ENCODE results near the gene NLGN2. TPM values are rescaled to one million over a fixed set of nuclear protein-coding genes. Genes with fewer than 3 reads are reported as not detected.

NLGN2 gene
- total RNA-seq, 2 experiments from 2014 or later = 0.06 to 1.2 TPM

GRCh38 chr17:7419819-7420610, 12.4 kb downstream of the NLGN2 start, which contains the start of gene SPEM1:
Gene SPEM1, plus strand, starts transcription at chr17:7420324. Its CDS starts 61 bp downstream, at chr17:7420385.
- no peaks in the 10 kb centered on the region for H3K4me1 ChIP-seq (ENCODE audit: insufficient read depth, low read length, poor library complexity, severe bottlenecking)
- no peak within 1 kb of the TSS for H3K4me2 ChIP-seq (ENCODE audit: low read length)
- no peak for DNase-seq (ENCODE audit: low spot score)
- no peaks in the 10 kb centered on the region for H3K9me3 ChIP-seq (ENCODE audit: low read length)
- no peaks in the 10 kb centered on the region for H3K79me2 ChIP-seq (ENCODE audit: insufficient read depth, low read depth, low read length)
- no TSS peak for BruUV-seq (replicated peaks)
- no peak for TF ChIP-seq CTCF (conservative IDR thresholded peaks at IDR 0.05; ENCODE audit: low read length)
- TF ChIP-seq EZH2phosphoT487 (IDR thresholded peaks at IDR 0.05; ENCODE audit: borderline replicate concordance, low read depth, low read length) = no peak
- H3K27ac ChIP-seq (ENCODE audit: low read depth, low read length, poor library complexity, severe bottlenecking) = no peak within 1 kb of the TSS
- H3K9me2 ChIP-seq (ENCODE audit: insufficient read depth, low read length) = no peaks in the 10 kb centered on the region
- no peaks in the 10 kb centered on the region for H3K36me3 ChIP-seq (ENCODE audit: insufficient read depth, low read length)
- H3K4me3 ChIP-seq (ENCODE audit: low read depth, low read length, poor library complexity, severe bottlenecking) = no peak within 1 kb of the TSS
- no peaks in the 10 kb centered on the region for H4K20me1 ChIP-seq (ENCODE audit: insufficient read depth, low read length)
- H2AFZ ChIP-seq (ENCODE audit: low read length) = no peak within 1 kb of the TSS
- ChIA-PET POLR2A (interaction anchor here (1.0 kb wide), 1 partner anchor 11 kb away, joined by 3 read pairs; no protein-coding TSS in a partner anchor), CTCF (ENCODE audit: unreplicated experiment) (no interaction called here)
- intact Hi-C loops (cut with micrococcal nuclease; ENCODE audit: unreplicated experiment) = no loop called here

GRCh38 chr17:7421186-7421585, 13.5 kb downstream of the NLGN2 start:
- ChIA-PET POLR2A (no interaction called here), CTCF (ENCODE audit: unreplicated experiment) (no interaction called here)
- Histone ChIP-seq H3K27ac (ENCODE audit: low read depth, low read length, poor library complexity, severe bottlenecking) (no peak overlapping the region), H4K20me1 (ENCODE audit: insufficient read depth, low read length) (no peaks in the 10 kb centered on the region), H3K9me3 (ENCODE audit: low read length) (no peaks in the 10 kb centered on the region), H3K4me1 (ENCODE audit: insufficient read depth, low read length, poor library complexity, severe bottlenecking) (no peaks in the 10 kb centered on the region), H3K9me2 (ENCODE audit: insufficient read depth, low read length) (no peaks in the 10 kb centered on the region), H3K4me2 (ENCODE audit: low read length) (no peak overlapping the region), H3K36me3 (ENCODE audit: insufficient read depth, low read length) (no peaks in the 10 kb centered on the region), H2AFZ (ENCODE audit: low read length) (no peak overlapping the region), H3K79me2 (ENCODE audit: insufficient read depth, low read depth, low read length) (no peaks in the 10 kb centered on the region), H3K4me3 (ENCODE audit: low read depth, low read length, poor library complexity, severe bottlenecking) (no peak overlapping the region)
- BruUV-seq (replicated peaks) = no TSS peak
- DNase-seq (ENCODE audit: low spot score) = no peak
- intact Hi-C loops (cut with micrococcal nuclease; ENCODE audit: unreplicated experiment) = no loop called here
- TF ChIP-seq CTCF (conservative IDR thresholded peaks at IDR 0.05; ENCODE audit: low read length) (no peak), EZH2phosphoT487 (IDR thresholded peaks at IDR 0.05; ENCODE audit: borderline replicate concordance, low read depth, low read length) (no peak)

- Histone ChIP-seq H3K4me1 (ENCODE audit: insufficient read depth, low read length, poor library complexity, severe bottlenecking) (no peaks in the 10 kb centered on the region), H3K27ac (ENCODE audit: low read depth, low read length, poor library complexity, severe bottlenecking) (no peak overlapping the region), H3K36me3 (ENCODE audit: insufficient read depth, low read length) (no peaks in the 10 kb centered on the region), H3K79me2 (ENCODE audit: insufficient read depth, low read depth, low read length) (no peaks in the 10 kb centered on the region), H3K9me2 (ENCODE audit: insufficient read depth, low read length) (no peaks in the 10 kb centered on the region), H4K20me1 (ENCODE audit: insufficient read depth, low read length) (no peaks in the 10 kb centered on the region), H3K4me2 (ENCODE audit: low read length) (no peak overlapping the region), H3K4me3 (ENCODE audit: low read depth, low read length, poor library complexity, severe bottlenecking) (no peak overlapping the region), H3K9me3 (ENCODE audit: low read length) (no peaks in the 10 kb centered on the region), H2AFZ (ENCODE audit: low read length) (no peak overlapping the region)
- ChIA-PET POLR2A (interaction anchor here (0.7 to 0.8 kb wide), 2 partner anchors 75 to 129 kb away, joined by 4 to 6 read pairs; no protein-coding TSS in a partner anchor), CTCF (ENCODE audit: unreplicated experiment) (interaction anchor here (0.5 kb wide), 1 partner anchor 291 kb away, joined by 3 read pairs; no protein-coding TSS in a partner anchor)
- no peak for DNase-seq (ENCODE audit: low spot score)
- no TSS peak for BruUV-seq (replicated peaks)
- intact Hi-C loops (cut with micrococcal nuclease; ENCODE audit: unreplicated experiment) = no loop called here
- no peak for TF ChIP-seq EZH2phosphoT487 (IDR thresholded peaks at IDR 0.05; ENCODE audit: borderline replicate concordance, low read depth, low read length)
- no peak for TF ChIP-seq CTCF (conservative IDR thresholded peaks at IDR 0.05; ENCODE audit: low read length)
Observed at GRCh38 chr17:7423679-7424078, 16.0 kb downstream of the NLGN2 start.

All from OCI-LY7 (cell line).